Parathyroid adenoma (tissue), 2 donors: ENCODE data around the gene LMTK3.

Source experiments
- H2AFZ ChIP-seq: fragments of 300-600 bp; sonication (generic); one replicate; pipeline ENCODE4 v1.7.0; 2017; ENCODE audit warnings: antibody characterized with exemption, mild to moderate bottlenecking
- H3K27ac ChIP-seq: fragments of 300-600 bp; sonication (generic); one replicate; pipeline ENCODE4 v1.7.0; 2017
- H3K27me3 ChIP-seq: fragments of 300-600 bp; sonication (generic); one replicate; pipeline ENCODE4 v1.7.0; 2017; ENCODE audit warnings: low read length; ENCODE audit not compliant: control insufficient read depth, insufficient read depth
- H3K36me3 ChIP-seq: fragments of 300-600 bp; sonication (generic); one replicate; pipeline ENCODE4 v1.7.0; 2017; ENCODE audit warnings: low read length; ENCODE audit not compliant: control insufficient read depth, insufficient read depth
- H3K4me1 ChIP-seq: fragments of 300-600 bp; sonication (generic); one replicate; pipeline ENCODE4 v1.7.0; 2017; ENCODE audit warnings: control low read depth
- H3K4me2 ChIP-seq: fragments of 300-600 bp; sonication (generic); one replicate; pipeline ENCODE4 v1.7.0; 2017; ENCODE audit warnings: low read length
- H3K4me3 ChIP-seq: fragments of 300-600 bp; sonication (generic); one replicate; pipeline ENCODE4 v1.7.0; 2017; ENCODE audit warnings: low read depth, low read length
- H3K79me2 ChIP-seq: fragments of 300-600 bp; sonication (generic); one replicate; pipeline ENCODE4 v1.7.0; 2017; ENCODE audit warnings: control low read depth
- H3K9ac ChIP-seq: fragments of 300-600 bp; sonication (generic); one replicate; pipeline ENCODE4 v1.7.0; 2017; ENCODE audit warnings: mild to moderate bottlenecking
- H3K9me3 ChIP-seq: fragments of 300-600 bp; sonication (generic); one replicate; pipeline ENCODE4 v1.7.0; 2017; ENCODE audit warnings: low read length; ENCODE audit not compliant: control insufficient read depth
- CTCF ChIP-seq: fragments of 300-600 bp; sonication (generic); IDR thresholded peaks from one replicate; pipeline ENCODE4 v1.7.0; 2017; ENCODE audit warnings: antibody characterized with exemption, mild to moderate bottlenecking
- donor health status: primary hyperparathyroidism.

The LMTK3 gene

DNA sequence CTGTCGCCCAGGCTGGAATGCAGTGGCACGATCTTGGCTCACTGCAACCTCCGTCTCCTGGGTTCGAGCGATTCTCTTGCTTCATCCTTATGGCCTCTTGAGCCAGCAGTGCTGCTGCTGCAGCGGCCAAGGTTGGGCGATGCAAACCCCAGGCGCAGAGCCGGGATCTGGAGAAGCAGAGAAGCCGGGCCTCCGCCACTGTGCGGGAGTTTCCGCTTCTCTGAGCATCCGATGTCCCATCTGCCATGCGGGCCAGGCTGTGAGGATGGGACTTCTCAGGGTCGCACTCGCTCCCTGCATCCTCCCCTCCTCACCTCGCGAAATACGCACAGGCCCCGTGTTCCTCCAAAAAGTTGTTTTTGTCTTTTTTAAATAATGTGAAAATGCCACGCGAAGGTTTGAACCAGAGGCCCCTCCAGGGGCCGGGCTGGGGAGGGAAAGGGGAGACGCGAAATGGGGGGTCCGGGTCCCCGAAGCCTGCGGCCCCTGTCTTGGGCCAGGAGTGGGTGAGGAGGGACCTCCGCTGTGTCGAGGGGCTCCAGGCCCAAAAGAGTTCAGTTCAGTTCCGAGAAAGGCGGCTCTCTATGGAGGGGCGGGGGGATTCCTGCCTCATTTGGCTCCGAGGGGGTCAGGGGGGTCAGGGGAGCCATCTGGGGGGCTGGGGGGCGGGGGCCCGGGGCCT, 26.6 kb downstream of the LMTK3 start:
- H3K4me3 ChIP-seq = no peak overlapping the region
- H2AFZ ChIP-seq = no peak overlapping the region
- H3K4me1 ChIP-seq = peaks cover 16% of the 10 kb centered on the region
- H3K79me2 ChIP-seq = no peaks in the 10 kb centered on the region
- H3K27ac ChIP-seq = no peak overlapping the region
- H3K9ac ChIP-seq = no peak overlapping the region
- no peaks in the 10 kb centered on the region for H3K36me3 ChIP-seq
- H3K9me3 ChIP-seq = no peaks in the 10 kb centered on the region
- no peak overlapping the region for H3K4me2 ChIP-seq
- no peaks in the 10 kb centered on the region for H3K27me3 ChIP-seq
- no peak for TF ChIP-seq CTCF

- H2AFZ ChIP-seq = no peak overlapping the region
- H3K27ac ChIP-seq = no peak overlapping the region
- H3K27me3 ChIP-seq = no peaks in the 10 kb centered on the region
- peaks cover 16% of the 10 kb centered on the region for H3K4me1 ChIP-seq
- H3K79me2 ChIP-seq = no peaks in the 10 kb centered on the region
- no peak overlapping the region for H3K9ac ChIP-seq
- no peak overlapping the region for H3K4me2 ChIP-seq
- H3K9me3 ChIP-seq = no peaks in the 10 kb centered on the region
- H3K4me3 ChIP-seq = no peak overlapping the region
- no peak for TF ChIP-seq CTCF
- H3K36me3 ChIP-seq = no peaks in the 10 kb centered on the region
Observed at GRCh38 chr19:48484247-48484893, 27.3 kb downstream of the LMTK3 start.

DNA sequence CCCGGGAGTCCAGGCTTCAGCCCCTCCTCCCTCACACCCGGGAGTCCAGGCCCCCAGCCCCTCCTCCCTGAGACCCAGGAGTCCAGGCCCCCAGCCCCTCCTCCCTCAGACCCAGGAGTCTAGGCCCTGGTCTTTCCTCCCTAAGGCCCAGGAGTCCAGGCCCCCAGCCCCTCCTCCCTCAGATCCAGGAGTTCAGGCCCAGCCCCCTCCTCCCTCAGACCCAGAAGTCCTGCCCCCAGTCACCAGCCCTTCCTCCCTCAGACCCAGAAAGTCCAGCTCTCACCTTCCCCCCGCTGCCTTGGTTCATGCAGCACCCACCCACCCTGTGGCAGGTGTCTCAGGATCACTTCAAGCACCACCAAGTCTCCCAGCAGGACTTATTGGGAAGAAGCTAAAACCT, 28.3 kb downstream of the LMTK3 start:
- no peak overlapping the region for H3K4me2 ChIP-seq
- no peak overlapping the region for H3K4me3 ChIP-seq
- no peak overlapping the region for H3K9ac ChIP-seq
- no peaks in the 10 kb centered on the region for H3K79me2 ChIP-seq
- no peaks in the 10 kb centered on the region for H3K9me3 ChIP-seq
- H3K4me1 ChIP-seq = peaks cover 15% of the 10 kb centered on the region
- no peaks in the 10 kb centered on the region for H3K36me3 ChIP-seq
- H3K27ac ChIP-seq = no peak overlapping the region
- H2AFZ ChIP-seq = no peak overlapping the region
- H3K27me3 ChIP-seq = no peaks in the 10 kb centered on the region
- TF ChIP-seq CTCF = no peak

DNA sequence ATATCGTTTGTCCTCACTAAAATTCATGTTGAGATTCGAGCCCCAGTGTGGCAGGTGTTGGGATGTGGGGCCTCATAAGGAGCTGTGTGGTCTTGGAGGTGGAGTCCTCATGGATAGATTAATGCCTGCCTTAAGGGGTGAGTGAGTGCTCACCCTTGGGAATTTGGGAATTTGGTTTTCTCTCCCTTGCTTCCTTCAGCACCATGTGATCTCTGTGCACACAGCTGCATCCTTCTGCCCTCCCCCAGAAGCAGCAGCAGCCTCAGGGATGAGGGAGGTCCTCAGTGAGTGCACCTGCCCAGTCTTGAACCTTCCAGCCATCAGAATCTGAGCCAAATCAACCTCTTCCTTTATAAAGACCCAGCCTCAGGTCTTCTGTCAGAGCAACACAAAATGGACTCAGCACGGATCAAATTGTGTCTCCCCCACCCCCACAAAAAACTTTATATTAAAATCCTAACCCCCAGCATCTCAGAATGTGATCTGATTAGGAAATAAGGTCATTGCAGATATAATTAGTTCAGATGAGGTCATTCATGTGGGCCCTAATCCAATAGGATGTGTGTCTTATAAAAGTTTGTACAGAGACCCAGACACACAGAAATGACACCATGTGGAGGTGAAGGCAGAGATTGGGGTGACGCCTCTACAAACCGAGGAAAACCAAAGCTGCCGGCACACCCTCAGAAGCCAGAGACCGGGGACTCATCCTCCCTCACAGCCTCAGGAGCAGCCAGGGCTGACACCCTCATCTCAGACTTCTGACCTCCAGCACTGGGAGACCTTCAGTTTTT, 29.6 kb downstream of the LMTK3 start:
- Histone ChIP-seq H3K79me2 (no peaks in the 10 kb centered on the region), H3K4me3 (no peak overlapping the region), H3K27me3 (no peaks in the 10 kb centered on the region), H3K4me1 (peaks cover 7% of the 10 kb centered on the region), H3K9me3 (no peaks in the 10 kb centered on the region), H2AFZ (no peak overlapping the region), H3K4me2 (no peak overlapping the region), H3K27ac (no peak overlapping the region), H3K9ac (no peak overlapping the region), H3K36me3 (no peaks in the 10 kb centered on the region)
- TF ChIP-seq CTCF = no peak
